SH-SY5Y (cell line): ENCODE data around the gene ANKS6.

Experiments used
- GATA2 ChIP-seq: IDR thresholded peaks from 2 replicates; pipeline ENCODE4 v1.6.1; 2011; ENCODE audit warnings: mild to moderate bottlenecking, low read depth, low read length
- GATA3 ChIP-seq: IDR thresholded peaks from 2 replicates; pipeline ENCODE4 v1.6.1; 2011; ENCODE audit warnings: low read depth, mild to moderate bottlenecking, low read length, moderate library complexity

- TF ChIP-seq GATA3 = no peak
- TF ChIP-seq GATA2 = no peak
Observed at GRCh38 chr9:98838868-98839565, 42.7 kb upstream of the ANKS6 start.
